ENCODE data around the gene SLC6A15.

SLC6A15 gene

DNA sequence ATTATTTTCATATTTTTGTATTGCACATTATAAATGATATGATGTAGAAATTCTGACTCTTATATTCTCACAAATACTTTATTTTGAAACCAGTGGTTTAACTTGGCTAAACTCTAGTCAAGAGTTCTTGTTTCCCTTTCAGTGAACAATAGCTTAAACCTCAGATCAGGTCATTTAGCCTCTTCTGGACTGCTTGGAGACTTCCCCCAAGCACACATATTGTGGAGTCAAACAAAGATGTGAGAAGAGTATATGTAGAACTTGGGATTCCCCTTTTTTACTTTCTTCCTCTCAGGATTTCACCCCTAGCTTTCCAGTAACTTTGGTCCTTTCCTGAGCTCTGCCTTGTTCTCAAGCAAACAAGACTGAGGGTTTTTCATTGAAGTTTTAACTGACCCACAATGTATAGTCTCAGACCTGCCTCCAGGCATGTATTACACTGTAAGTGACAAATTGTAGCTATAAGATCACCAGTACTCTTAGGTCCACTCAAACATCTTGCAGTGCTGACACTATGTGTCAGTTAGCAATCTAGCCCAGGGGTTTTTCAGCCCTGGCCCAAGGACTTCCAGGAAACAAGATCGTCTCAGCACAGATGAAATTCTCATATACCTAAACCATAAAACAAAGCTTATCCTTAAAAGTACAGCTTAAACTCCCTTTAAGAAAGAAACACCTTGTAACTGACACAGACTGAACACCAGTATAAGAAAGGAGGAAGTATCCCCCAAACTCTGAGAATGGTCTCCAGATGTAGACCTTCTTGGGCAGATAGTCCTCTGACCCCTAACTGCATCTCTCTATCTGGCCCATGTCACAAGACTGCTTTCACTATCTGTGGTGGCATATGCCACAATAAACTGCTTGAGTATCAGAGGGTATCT lies 98.6 kb downstream of the SLC6A15 start:
- no peaks in the 10 kb centered on the region for H3K9me3 ChIP-seq (ENCODE audit: control insufficient read depth, insufficient read depth, low read length)
- H3K27me3 ChIP-seq (ENCODE audit: control insufficient read depth, low read length), result no peaks in the 10 kb centered on the region
- H4K20me1 ChIP-seq (ENCODE audit: control insufficient read depth, insufficient read depth, low read depth, low read length), result no peaks in the 10 kb centered on the region
- no peaks in the 10 kb centered on the region for H3F3A ChIP-seq (ENCODE audit: control insufficient read depth, insufficient read depth)
- TF ChIP-seq EZH2phosphoT487 (IDR thresholded peaks at IDR 0.05; ENCODE audit: borderline replicate concordance, low read length), result no peak
- TF ChIP-seq, protein P1, sequence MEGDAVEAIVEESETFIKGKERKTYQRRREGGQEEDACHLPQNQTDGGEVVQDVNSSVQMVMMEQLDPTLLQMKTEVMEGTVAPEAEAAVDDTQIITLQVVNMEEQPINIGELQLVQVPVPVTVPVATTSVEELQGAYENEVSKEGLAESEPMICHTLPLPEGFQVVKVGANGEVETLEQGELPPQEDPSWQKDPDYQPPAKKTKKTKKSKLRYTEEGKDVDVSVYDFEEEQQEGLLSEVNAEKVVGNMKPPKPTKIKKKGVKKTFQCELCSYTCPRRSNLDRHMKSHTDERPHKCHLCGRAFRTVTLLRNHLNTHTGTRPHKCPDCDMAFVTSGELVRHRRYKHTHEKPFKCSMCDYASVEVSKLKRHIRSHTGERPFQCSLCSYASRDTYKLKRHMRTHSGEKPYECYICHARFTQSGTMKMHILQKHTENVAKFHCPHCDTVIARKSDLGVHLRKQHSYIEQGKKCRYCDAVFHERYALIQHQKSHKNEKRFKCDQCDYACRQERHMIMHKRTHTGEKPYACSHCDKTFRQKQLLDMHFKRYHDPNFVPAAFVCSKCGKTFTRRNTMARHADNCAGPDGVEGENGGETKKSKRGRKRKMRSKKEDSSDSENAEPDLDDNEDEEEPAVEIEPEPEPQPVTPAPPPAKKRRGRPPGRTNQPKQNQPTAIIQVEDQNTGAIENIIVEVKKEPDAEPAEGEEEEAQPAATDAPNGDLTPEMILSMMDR (IDR thresholded peaks at IDR 0.05; ENCODE audit: low read depth, low read length, poor library complexity, severe bottlenecking), result no peak
- no peaks in the 10 kb centered on the region for H3K4me1 ChIP-seq (ENCODE audit: control insufficient read depth, low read length)
- no peak overlapping the region for H3K27ac ChIP-seq (ENCODE audit: low read depth, low read length)
- no peaks in the 10 kb centered on the region for H3K9me2 ChIP-seq (replicated peaks; ENCODE audit: control insufficient read depth, low read length)
- no peak overlapping the region for H3K4me2 ChIP-seq (ENCODE audit: low read length)
- no peaks in the 10 kb centered on the region for H3K36me3 ChIP-seq (ENCODE audit: control insufficient read depth, low read length)
- no peaks in the 10 kb centered on the region for H3K79me2 ChIP-seq (ENCODE audit: control insufficient read depth, low read length)
- no peak overlapping the region for H3K4me3 ChIP-seq (ENCODE audit: low read length)

DNA sequence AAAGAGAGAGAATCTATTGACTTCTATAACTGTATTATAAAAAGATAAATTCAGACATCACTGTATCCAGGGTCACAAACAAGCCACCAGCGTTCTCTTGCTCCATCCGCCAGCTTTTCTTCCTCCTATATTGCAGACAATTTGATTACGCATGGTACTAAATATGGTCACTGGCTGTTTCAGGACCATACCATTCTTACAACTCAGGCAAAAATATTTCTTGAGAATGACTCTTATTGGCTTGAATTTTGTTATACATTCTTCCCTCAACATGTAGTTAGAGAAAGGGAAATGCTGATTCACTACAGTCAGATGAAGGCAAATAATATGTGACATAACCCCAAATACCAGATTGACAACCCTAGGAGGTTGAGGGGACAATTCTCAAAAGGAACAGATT lies 101.3 kb downstream of the SLC6A15 start:
- Histone ChIP-seq H3K4me1 (ENCODE audit: control insufficient read depth, low read length) (no peaks in the 10 kb centered on the region), H3K79me2 (ENCODE audit: control insufficient read depth, low read length) (no peaks in the 10 kb centered on the region), H3K4me3 (ENCODE audit: low read length) (no peak overlapping the region), H3K27ac (ENCODE audit: low read depth, low read length) (no peak overlapping the region), H3K4me2 (ENCODE audit: low read length) (no peak overlapping the region), H3K27me3 (ENCODE audit: control insufficient read depth, low read length) (no peaks in the 10 kb centered on the region), H3K9me3 (ENCODE audit: control insufficient read depth, insufficient read depth, low read length) (no peaks in the 10 kb centered on the region), H4K20me1 (ENCODE audit: control insufficient read depth, insufficient read depth, low read depth, low read length) (no peaks in the 10 kb centered on the region), H3F3A (ENCODE audit: control insufficient read depth, insufficient read depth) (no peaks in the 10 kb centered on the region), H3K36me3 (ENCODE audit: control insufficient read depth, low read length) (no peaks in the 10 kb centered on the region), H3K9me2 (replicated peaks; ENCODE audit: control insufficient read depth, low read length) (no peaks in the 10 kb centered on the region)
- TF ChIP-seq, protein P1 (IDR thresholded peaks at IDR 0.05; ENCODE audit: low read depth, low read length, poor library complexity, severe bottlenecking), result no peak
- no peak for TF ChIP-seq EZH2phosphoT487 (IDR thresholded peaks at IDR 0.05; ENCODE audit: borderline replicate concordance, low read length)

DNA sequence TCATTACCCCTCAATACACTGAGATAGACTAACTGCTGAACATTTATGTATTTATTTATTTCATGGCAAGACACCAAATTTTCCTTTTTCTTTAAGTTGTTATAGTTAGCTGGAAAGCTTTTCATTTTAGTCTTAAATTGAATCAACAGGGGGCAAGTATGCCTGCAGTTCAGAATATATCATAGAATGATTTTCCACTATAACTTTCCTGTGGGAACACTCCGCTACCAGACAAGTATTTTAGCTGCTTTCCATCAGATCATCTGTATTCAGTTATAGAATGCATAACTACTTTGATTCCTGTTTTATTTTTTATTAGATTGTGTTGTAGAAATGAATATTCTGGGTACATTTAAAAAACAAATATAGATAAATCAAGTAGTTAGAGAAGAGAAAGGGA lies 102.0 kb downstream of the SLC6A15 start:
- H3K27ac ChIP-seq (ENCODE audit: low read depth, low read length), result no peak overlapping the region
- no peaks in the 10 kb centered on the region for H3K27me3 ChIP-seq (ENCODE audit: control insufficient read depth, low read length)
- TF ChIP-seq, protein P1 (IDR thresholded peaks at IDR 0.05; ENCODE audit: low read depth, low read length, poor library complexity, severe bottlenecking), result no peak
- TF ChIP-seq EZH2phosphoT487 (IDR thresholded peaks at IDR 0.05; ENCODE audit: borderline replicate concordance, low read length), result no peak

More for the DNA sequence above, 102.0 kb downstream of the SLC6A15 start:
- no peaks in the 10 kb centered on the region for H3K36me3 ChIP-seq (ENCODE audit: control insufficient read depth, low read length)
- H4K20me1 ChIP-seq (ENCODE audit: control insufficient read depth, insufficient read depth, low read depth, low read length), result no peaks in the 10 kb centered on the region
- H3K4me2 ChIP-seq (ENCODE audit: low read length), result no peak overlapping the region
- no peaks in the 10 kb centered on the region for H3K79me2 ChIP-seq (ENCODE audit: control insufficient read depth, low read length)
- H3F3A ChIP-seq (ENCODE audit: control insufficient read depth, insufficient read depth), result no peaks in the 10 kb centered on the region
- no peaks in the 10 kb centered on the region for H3K4me1 ChIP-seq (ENCODE audit: control insufficient read depth, low read length)
- H3K4me3 ChIP-seq (ENCODE audit: low read length), result no peak overlapping the region
- no peaks in the 10 kb centered on the region for H3K9me3 ChIP-seq (ENCODE audit: control insufficient read depth, insufficient read depth, low read length)
- H3K9me2 ChIP-seq (replicated peaks; ENCODE audit: control insufficient read depth, low read length), result no peaks in the 10 kb centered on the region

All from DOHH2 (cell line).